GM18499 (cell line): Measurements from ENCODE around the gene INPP4B.
"Not testable (repeated sequence)": the region's sequence is repeated elsewhere in the genome, so short reads cannot be mapped to it uniquely, and the experiment has no call there.

Experiments used
- ATAC-seq: cut with Tn5 transposase; IDR thresholded peaks from one replicate; pipeline ENCODE4 v1.9.1; 2021; ENCODE audit warnings: moderate number of reproducible peaks; ENCODE audit not compliant: insufficient read depth, unreplicated experiment

Gene INPP4B

GRCh38 chr4:142509881-142510280 is 336.2 kb downstream of the INPP4B start:
- ATAC-seq: no peak

DNA sequence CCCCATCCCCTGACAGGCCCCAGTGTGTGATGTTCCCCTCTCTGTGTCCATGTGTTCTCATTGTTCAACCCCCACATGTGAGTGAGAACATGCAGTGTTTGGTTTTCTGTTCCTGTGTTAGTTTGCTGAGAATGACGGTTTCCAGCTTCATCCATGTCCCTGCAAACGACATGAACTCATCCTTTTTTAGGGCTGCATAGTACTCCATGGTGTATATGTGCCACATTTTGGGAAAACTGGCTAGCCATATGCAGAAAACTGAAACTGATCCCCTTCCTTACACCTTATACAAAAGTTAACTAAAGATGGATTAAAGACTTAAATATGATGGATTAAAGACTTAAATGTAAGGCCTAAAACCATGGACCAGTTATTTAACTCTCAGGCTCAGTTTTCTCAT is 336.7 kb downstream of the INPP4B start:
- ATAC-seq: not testable (repeated sequence)

- no peak for ATAC-seq
Measured at GRCh38 chr4:142500966-142501365, 345.1 kb downstream of the INPP4B start.

- no peak for ATAC-seq
Measured at GRCh38 chr4:142497606-142498005, 348.5 kb downstream of the INPP4B start.

- no peak for ATAC-seq
Measured at GRCh38 chr4:142493255-142494110, 352.6 kb downstream of the INPP4B start.

- ATAC-seq: no peak
Measured at GRCh38 chr4:142485452-142485851, 360.6 kb downstream of the INPP4B start.

GRCh38 chr4:142480244-142480643 is 365.9 kb downstream of the INPP4B start:
- no peak for ATAC-seq

GRCh38 chr4:142475663-142476062 is 370.4 kb downstream of the INPP4B start:
- ATAC-seq: no peak

GRCh38 chr4:142474398-142475087 is 371.6 kb downstream of the INPP4B start:
- no peak for ATAC-seq

DNA sequence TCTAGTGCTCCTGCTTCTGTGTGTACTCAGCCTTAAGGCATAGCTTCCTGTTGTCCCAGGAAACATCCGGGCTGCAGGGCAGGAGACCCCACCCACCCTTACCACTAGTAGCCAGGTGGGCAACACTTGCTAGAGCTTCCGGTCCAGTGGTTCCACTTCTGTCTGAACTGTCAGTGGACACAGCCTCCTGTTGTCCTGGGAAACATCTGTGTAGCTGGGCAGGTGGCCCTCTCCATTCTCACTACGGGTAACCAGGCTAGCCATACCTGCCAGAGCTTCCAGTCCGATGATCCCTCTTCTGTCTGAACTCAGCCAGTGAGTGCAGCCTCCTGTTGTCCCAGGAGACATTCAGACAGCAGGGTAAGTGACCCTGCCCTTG is 372.2 kb downstream of the INPP4B start:
- no peak for ATAC-seq

DNA sequence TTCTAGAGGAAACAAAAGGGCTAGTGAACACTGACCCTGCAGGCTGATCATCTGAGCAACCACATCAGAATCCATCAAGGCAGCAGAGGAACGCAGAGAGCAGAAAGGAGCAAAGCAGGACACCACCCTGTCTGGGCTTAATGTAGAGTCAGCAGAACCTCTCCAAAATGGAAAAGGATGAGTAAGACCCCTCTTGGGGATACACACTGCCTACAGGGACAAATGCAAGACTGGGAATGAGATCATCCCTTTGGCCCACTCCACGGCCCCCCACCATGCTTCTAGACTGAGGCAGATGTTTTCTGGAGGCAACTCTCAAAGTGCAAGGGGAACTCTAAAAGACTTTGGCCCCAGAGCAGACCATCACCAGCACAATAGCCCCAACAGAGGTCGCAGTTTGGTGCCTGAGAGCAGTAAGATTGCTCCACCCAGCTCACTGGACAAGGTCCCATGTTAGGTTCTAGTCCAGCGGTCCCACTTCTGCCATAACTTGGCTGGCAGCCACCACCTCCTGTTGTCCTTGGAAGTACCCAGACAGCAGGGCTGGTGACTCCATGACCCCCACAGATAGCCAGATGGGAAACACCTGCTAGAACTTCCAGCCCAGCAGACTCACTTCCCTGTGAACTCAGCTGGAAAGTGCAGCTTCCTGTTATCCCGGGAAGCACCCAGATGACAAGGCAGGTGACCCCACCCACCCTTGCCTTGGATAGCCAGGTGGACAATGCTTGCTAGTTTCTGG is 372.7 kb downstream of the INPP4B start:
- no peak for ATAC-seq

GRCh38 chr4:142467088-142467487 is 379.0 kb downstream of the INPP4B start:
- ATAC-seq: no peak

DNA sequence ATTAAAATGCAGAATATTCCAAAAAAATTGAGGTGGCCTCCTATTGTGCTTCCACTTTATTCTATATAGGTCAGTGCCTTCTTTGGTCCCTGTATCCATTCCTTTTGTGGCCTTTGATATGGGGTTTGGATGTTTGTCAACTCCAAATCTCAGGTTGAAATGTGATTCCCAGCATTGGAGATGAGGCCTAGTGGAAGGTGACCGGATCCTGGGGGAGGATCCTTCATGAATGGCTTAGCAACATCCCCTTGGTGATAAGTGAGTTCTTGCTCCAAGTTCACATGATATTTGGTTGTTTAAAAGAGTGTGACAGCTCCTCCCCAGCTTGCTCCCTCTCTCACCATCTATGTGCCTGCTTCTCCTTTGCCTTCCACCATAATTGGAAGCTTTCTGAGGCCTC is 380.6 kb downstream of the INPP4B start:
- no peak for ATAC-seq

GRCh38 chr4:142463206-142463605 is 382.9 kb downstream of the INPP4B start:
- no peak for ATAC-seq

- no peak for ATAC-seq
Measured at GRCh38 chr4:142452161-142452855, 393.8 kb downstream of the INPP4B start.

DNA sequence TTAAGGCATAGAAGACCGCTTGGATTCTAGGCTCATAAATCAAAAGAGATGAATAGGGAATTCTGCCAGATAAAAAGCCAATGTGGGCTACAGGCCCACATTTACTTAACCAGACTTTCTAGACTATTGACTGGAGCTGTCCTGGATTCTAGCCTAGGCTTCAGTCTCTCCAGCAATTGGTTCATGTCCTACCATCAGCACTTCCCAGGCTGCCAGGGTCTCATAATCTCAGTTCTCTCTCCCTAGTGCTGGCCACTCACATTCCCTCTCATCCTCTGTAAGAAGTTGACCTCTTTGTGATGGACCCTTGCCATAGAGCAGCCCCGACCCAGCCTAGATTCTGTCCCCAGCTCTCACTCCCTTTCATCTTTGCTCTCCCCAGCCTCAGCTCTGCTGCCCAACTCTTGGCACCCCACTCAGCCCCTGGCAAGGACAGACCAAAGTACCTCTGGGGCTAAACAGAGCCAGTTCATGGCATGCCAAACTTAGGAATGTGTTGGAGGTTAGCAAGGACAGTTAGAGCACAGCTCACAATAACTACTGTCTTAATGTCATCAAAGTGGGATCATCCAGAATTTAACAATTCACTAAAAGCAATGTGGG is 396.2 kb downstream of the INPP4B start:
- ATAC-seq: no peak

GRCh38 chr4:142447009-142447408 is 399.1 kb downstream of the INPP4B start:
- no peak for ATAC-seq

DNA sequence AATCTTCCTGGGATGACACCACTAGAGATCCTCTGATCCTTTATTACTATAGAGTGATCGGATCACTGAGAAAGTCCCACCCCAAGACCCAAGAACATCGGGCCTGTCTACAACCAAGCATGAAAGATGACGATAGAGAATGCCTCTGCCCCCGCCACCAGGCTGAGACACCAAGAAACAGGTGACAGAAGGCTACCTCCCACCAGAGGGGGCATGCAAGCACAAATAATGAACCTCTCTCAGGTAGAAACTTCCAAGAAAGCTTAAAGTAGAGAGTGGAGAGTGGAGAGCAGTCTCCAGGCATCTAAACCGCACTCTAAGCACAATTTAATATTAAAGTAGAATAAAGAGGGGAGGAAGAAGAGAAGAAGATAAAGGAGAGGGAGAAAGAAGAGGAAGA is 402.6 kb downstream of the INPP4B start:
- no peak for ATAC-seq

GRCh38 chr4:142440093-142440492 is 406.0 kb downstream of the INPP4B start:
- ATAC-seq: no peak

DNA sequence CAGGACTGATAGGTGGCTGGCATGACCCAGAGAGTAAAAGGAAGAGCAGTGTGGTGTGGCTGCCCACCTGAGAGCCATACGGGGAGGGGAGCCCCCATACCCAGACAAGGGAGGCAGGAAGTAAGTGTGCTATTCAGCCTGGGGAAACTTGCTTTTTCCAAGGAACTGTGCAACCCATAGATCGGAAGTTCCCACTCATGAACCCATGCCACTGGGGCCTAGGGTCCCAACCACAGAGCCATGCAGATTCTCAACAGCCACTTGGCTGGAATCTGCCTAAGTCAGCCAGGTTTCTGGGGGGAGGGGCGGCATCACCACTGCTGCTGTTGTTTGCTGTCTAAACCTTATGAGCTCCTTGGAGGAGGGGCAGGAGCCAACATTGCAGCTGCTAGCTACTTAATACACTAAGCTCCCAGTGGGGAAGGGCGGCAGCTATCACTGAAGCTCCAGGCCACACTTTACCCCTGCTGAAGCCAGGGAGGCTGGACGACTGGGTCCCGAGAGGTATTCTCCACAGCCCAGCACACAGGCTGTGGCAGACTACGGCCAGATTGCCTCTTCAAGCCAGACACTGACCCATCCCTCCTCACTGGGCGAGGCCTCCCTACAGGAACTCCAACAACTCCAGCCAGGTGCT is 410.4 kb downstream of the INPP4B start:
- ATAC-seq: no peak
